SK-N-SH treated with all-trans-retinoic acid at 6 μM for 48 hours (cell line): Measurements from ENCODE around the gene KANK3.

Source experiments
- ATAC-seq: fragments of 200-7000 bp; cut with Tn5 transposase; 3 replicates; pipeline ENCODE4 v1.9.1; 2020; ENCODE audit warnings: mild to moderate bottlenecking, moderate library complexity
- ARNTL ChIP-seq: fragments of 450-650 bp; formaldehyde crosslinking; IDR thresholded peaks from 2 replicates; pipeline ENCODE4 v1.5.0; 2020; ENCODE audit warnings: low read depth, mild to moderate bottlenecking, moderate library complexity, borderline replicate concordance
- CSDC2 ChIP-seq: fragments of 250-450 bp; sonication (Bioruptor Pico); IDR thresholded peaks from 2 replicates; pipeline ENCODE4 v1.5.0; 2020; ENCODE audit warnings: mild to moderate bottlenecking, moderate library complexity
- ESRRG ChIP-seq: fragments of 250-450 bp; sonication (Bioruptor Pico); IDR thresholded peaks from 2 replicates; pipeline ENCODE4 v1.6.1; 2021; ENCODE audit warnings: mild to moderate bottlenecking
- ISL1 ChIP-seq: fragments of 250-450 bp; sonication (Bioruptor Pico); IDR thresholded peaks from 2 replicates; pipeline ENCODE4 v2.1.2; 2022; ENCODE audit warnings: mild to moderate bottlenecking, moderate library complexity
- OSR1 ChIP-seq: fragments of 250-450 bp; sonication (Bioruptor Pico); IDR thresholded peaks from 2 replicates; pipeline ENCODE4 v1.8.0; 2022; ENCODE audit warnings: moderate library complexity, mild to moderate bottlenecking, inconsistent platforms
- RARB ChIP-seq: fragments of 250-450 bp; sonication (Bioruptor Pico); IDR thresholded peaks from 2 replicates; pipeline ENCODE4 v1.8.0; 2021; ENCODE audit warnings: mild to moderate bottlenecking, moderate library complexity
- SNAI2 ChIP-seq: fragments of 250-450 bp; sonication (Bioruptor Pico); IDR thresholded peaks from 2 replicates; pipeline ENCODE4 v1.5.0; 2020; ENCODE audit warnings: mild to moderate bottlenecking, moderate library complexity
- TCF4 ChIP-seq: fragments of 250-450 bp; sonication (Bioruptor Pico); IDR thresholded peaks from 2 replicates; pipeline ENCODE4 v1.8.0; 2021; ENCODE audit warnings: mild to moderate bottlenecking, moderate library complexity, borderline replicate concordance
- ZFP3 ChIP-seq: fragments of 250-450 bp; sonication (Bioruptor Pico); IDR thresholded peaks from 2 replicates; pipeline ENCODE4 v1.5.0; 2020; ENCODE audit warnings: mild to moderate bottlenecking, moderate library complexity
- ZFP30 ChIP-seq: fragments of 450-650 bp; formaldehyde crosslinking; IDR thresholded peaks from 2 replicates; pipeline ENCODE4 v1.5.0; 2022; ENCODE audit warnings: mild to moderate bottlenecking, moderate library complexity
- ZNF70 ChIP-seq: fragments of 450-650 bp; formaldehyde crosslinking; IDR thresholded peaks from 2 replicates; pipeline ENCODE4 v1.5.0; 2020; ENCODE audit warnings: mild to moderate bottlenecking, moderate library complexity
- TF ChIP-seq, protein P1 (sequence below): fragments of 250-450 bp; sonication (Bioruptor Pico); IDR thresholded peaks from 2 replicates; pipeline ENCODE4 v1.8.0; 2020; ENCODE audit warnings: mild to moderate bottlenecking, moderate library complexity, borderline replicate concordance
- TF ChIP-seq, protein P2 (sequence below): fragments of 250-450 bp; sonication (Bioruptor Pico); IDR thresholded peaks from 2 replicates; pipeline ENCODE4 v1.5.1; 2021; ENCODE audit warnings: mild to moderate bottlenecking, moderate library complexity

Gene KANK3

DNA sequence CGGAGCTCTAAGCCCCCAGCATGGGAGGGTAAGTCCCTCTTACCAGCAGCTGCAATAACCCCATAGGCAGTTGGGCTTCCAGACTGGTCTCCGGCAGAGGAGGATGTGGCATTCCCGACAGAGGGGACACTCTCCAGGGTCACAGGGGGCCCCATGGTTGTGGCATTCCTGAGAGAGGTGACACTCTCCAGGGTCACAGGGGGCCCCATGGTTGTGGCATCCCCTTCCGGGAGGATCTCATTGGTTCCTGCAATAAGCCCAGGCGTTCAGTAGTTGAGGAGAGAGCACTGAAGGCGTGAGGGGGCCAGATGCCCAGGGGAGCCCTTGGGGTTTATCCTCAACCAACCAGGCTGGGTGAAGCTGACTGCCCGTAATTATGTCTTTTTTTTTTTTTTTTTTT is 40.3 kb downstream of the KANK3 start:
- TF ChIP-seq SNAI2: no peak
- TF ChIP-seq, protein P1, sequence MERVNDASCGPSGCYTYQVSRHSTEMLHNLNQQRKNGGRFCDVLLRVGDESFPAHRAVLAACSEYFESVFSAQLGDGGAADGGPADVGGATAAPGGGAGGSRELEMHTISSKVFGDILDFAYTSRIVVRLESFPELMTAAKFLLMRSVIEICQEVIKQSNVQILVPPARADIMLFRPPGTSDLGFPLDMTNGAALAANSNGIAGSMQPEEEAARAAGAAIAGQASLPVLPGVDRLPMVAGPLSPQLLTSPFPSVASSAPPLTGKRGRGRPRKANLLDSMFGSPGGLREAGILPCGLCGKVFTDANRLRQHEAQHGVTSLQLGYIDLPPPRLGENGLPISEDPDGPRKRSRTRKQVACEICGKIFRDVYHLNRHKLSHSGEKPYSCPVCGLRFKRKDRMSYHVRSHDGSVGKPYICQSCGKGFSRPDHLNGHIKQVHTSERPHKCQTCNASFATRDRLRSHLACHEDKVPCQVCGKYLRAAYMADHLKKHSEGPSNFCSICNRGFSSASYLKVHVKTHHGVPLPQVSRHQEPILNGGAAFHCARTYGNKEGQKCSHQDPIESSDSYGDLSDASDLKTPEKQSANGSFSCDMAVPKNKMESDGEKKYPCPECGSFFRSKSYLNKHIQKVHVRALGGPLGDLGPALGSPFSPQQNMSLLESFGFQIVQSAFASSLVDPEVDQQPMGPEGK (CRISPR knock-in tag): no peak
- no peak for TF ChIP-seq RARB (CRISPR knock-in tag)
- no peak for TF ChIP-seq TCF4 (CRISPR knock-in tag)
- no peak for TF ChIP-seq ZNF70
- no peak for TF ChIP-seq CSDC2 (CRISPR knock-in tag)
- TF ChIP-seq ESRRG (CRISPR knock-in tag): no peak
- TF ChIP-seq ZFP30 (CRISPR knock-in tag): no peak
- ATAC-seq: no peak

DNA sequence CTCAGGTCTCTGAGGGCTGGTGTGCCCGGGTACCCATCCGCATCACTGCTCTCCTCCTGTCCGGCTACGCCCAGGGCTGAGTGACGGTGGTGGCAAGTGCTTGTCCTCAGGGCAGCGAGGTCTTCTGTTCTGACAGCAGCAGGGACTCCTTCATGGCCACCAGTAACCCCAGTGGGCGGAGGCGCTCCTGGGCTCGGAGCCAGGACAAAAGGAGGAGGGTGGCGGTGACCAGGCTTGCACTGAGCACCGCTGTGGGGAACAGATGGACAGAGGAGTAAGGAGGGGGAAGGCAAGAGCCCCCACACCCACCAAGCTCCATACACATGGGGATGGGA is 40.7 kb downstream of the KANK3 start:
- no peak for ATAC-seq
- no peak for TF ChIP-seq ARNTL (CRISPR knock-in tag)
- no peak for TF ChIP-seq OSR1 (CRISPR knock-in tag)
- TF ChIP-seq, protein P2, sequence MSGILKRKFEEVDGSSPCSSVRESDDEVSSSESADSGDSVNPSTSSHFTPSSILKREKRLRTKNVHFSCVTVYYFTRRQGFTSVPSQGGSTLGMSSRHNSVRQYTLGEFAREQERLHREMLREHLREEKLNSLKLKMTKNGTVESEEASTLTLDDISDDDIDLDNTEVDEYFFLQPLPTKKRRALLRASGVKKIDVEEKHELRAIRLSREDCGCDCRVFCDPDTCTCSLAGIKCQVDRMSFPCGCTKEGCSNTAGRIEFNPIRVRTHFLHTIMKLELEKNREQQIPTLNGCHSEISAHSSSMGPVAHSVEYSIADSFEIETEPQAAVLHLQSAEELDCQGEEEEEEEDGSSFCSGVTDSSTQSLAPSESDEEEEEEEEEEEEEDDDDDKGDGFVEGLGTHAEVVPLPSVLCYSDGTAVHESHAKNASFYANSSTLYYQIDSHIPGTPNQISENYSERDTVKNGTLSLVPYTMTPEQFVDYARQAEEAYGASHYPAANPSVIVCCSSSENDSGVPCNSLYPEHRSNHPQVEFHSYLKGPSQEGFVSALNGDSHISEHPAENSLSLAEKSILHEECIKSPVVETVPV (CRISPR knock-in tag): no peak
- TF ChIP-seq ZFP3: no peak
- TF ChIP-seq ISL1 (CRISPR knock-in tag): no peak
- TF ChIP-seq ZNF70: no peak

DNA sequence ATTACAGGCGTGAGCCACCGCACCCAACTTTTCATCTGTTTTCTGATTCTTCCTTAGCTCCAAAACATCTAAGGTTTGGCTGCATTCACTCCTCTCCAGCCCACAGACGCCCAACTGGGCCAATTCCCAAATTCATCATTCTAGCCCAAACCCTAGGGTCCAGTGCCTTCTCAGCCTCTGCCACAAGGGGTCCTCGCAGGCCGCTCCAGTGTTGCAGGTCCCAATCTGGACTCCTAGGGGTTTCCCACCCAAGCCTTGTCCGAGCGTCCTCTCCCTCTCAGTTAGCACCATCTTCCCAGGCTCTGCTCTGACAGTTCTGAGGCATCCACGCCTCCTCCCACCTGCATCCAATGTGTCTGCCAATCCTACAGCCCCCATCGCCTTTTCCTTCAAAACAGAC is 51.7 kb downstream of the KANK3 start:
- peak; percentile 82 for ATAC-seq

DNA sequence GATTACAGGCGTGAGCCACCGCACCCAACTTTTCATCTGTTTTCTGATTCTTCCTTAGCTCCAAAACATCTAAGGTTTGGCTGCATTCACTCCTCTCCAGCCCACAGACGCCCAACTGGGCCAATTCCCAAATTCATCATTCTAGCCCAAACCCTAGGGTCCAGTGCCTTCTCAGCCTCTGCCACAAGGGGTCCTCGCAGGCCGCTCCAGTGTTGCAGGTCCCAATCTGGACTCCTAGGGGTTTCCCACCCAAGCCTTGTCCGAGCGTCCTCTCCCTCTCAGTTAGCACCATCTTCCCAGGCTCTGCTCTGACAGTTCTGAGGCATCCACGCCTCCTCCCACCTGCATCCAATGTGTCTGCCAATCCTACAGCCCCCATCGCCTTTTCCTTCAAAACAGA is 66.6 kb downstream of the KANK3 start:
- ATAC-seq: peak; percentile 81
